GM21423 (cell line): ENCODE results near the gene ATP2A3.

Experiments
- ATAC-seq: cut with Tn5 transposase; IDR thresholded peaks from one replicate; pipeline ENCODE4 v1.9.1; 2021; ENCODE audit warnings: mild to moderate bottlenecking, moderate library complexity; ENCODE audit not compliant: unreplicated experiment

Gene ATP2A3

DNA sequence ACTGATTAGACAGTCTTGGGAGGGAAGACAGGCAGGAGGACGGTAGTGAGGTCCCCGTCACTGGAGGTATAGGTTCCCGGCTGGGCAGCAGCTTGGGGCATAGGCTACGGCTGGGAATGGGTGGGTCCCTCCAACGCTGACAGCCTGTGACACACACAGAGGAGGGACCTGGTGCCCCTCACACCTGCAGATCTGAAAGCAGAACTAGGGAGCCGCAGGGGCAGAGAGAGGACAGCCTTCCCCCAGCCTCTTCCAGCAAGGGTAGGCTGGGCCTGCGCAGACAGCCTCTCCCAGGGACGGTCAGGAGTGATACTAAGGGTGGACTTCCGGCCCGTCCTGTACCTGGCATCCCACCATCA, 49.9 kb downstream of the ATP2A3 start:
- no peak for ATAC-seq

DNA sequence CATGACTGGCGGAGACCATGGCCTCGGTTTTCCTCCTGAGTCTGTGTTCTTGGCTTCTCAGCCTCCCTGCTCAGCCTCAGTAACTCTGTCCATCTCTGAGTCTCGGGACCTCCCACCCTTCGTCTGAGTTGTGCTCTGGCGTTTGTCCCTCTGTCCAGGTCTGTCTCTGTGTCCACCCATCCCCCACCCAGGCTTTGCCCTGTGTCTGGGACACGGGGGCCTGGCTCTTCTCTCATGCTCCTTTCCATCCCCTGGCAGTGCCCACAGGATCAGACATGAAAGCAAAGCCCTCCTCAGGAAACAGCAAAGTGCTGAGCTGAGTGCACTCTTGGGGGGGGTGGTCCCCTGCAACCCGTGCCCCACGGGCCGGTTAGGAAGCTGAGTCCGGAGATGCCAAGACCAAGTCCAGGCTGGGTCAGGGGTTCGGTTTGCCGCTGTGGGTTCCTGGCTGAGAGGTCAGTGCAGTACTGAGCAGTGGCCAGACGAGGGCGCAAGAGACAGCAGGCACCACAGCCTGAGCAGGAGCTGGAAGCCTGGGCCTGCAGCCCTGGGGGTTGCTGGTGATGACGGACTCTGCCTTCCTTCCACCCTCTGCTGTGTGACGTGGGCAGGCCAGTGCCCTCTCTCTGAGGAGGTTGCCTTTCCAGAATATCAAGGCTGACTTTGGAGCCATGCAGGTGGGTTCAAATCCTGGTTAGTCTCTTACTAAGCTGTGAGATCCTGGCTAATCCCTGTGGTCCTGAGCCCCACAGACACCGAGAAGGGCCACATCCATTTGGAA, 50.5 kb downstream of the ATP2A3 start:
- ATAC-seq = peak; percentile 33

DNA sequence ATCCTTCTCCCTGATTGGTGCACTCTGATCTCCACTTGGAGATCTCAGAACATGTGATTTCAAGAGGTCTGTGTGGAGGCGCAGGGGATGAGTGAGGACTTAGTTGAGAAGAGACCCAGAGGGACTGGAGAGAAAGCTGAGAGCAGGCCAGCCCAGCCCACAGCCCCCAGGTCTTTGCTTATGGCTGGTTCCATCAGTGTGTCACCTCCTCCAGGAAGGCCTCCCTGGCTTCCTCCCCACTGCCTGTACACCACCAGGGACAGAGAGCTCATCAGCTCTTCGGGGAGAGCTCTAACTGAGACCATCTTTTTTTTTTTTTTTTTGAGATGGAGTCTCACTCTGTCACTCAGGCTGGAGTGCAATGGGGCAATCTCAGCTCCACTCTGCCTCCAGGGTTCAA, 51.4 kb downstream of the ATP2A3 start:
- no peak for ATAC-seq

DNA sequence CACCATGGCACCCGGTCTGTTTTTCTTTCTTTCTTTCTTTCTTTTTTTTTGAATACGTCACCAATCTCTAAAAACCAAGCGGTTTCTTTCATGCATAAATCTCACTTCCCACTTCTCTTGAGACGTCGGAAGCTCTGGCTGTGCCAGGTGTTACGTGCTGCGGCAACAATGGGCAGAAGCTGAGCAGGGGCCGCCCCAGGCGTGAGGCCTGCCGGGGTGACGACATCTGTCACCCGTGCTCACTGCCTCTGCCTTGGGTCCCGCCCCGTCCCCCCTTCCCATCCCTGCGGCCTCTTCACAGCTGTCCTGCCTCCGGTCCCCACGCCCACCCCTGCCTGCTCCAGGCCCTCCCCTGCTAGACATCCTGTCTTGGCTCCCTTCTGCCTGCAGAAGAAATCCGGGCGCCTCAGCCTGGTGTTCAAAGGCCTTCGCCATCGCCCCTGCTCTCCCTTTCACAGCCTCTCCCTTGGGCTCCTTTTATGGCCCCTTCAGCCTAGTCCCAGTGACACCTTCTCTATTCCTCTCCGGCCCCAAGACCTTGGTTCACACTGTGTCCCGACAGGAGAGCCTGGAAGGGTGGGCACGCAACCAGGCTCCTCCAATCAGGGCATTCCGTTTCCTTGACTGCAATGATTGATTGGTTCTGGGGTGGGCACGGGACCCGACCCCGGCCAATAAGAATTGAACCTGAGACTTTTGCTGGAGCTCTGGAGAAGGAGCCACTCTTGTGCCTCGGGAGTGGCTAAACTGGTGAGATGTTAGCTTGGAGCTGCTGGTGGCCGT, 52.8 kb downstream of the ATP2A3 start:
- ATAC-seq = peak; percentile 65

DNA sequence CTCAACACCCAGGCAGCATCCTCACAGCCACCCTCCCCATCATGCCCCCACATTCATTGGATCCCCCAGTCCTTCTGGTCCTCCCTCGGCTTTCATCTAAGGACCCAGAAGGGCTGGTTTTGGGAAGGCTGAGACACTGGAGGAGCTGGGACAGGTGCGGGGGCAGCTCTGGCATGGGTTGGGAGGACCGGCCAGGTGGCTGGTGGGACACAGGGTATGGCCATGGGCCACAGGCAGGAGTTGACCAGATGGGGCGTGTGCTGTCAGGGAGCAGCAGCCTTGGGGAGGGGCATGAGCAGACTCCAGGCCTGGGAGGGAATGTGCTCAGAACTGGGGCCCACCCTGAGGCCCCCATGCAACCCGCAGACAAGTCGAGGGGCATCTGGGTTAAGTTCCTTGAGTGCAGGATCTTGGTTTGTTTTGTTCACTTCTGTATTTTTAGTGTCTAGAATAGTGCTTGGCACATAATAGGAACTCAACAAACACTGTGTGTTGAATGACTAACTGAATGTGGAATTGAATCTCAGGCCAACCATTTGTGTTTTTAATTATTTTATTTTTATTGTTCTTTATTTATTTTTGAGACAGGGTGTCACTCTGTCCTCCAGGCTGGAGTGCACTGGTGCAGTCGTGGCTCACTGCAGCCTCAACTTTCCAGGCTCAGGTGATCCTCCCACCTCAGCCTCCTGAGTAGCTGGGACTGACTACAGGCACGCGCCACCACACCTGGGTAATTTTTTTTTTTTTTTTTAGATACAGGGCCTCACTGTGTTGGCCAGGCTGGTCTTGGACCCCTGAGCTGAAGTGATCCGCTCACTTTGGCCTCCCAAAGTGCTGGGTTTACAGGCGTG, 53.6 kb downstream of the ATP2A3 start:
- no peak for ATAC-seq

DNA sequence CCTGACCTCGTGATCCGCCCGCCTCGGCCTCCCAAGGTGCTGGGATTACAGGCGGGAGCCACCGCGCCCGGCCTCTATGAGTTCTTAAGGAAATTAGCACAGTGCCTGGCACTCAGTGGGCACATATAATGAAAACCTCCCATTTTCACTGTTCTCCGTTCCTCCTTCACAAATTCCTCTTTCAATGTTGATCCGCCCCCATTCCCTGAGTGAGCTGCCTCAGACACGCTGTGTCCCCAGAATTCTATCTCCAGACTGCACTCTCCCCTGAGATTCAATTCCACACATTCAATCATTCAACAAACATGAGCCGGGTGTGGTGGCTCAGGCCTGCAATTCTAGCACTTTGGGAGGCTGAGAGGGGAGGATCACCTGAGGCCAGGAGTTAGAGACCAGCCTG, 55.0 kb downstream of the ATP2A3 start:
- no peak for ATAC-seq

DNA sequence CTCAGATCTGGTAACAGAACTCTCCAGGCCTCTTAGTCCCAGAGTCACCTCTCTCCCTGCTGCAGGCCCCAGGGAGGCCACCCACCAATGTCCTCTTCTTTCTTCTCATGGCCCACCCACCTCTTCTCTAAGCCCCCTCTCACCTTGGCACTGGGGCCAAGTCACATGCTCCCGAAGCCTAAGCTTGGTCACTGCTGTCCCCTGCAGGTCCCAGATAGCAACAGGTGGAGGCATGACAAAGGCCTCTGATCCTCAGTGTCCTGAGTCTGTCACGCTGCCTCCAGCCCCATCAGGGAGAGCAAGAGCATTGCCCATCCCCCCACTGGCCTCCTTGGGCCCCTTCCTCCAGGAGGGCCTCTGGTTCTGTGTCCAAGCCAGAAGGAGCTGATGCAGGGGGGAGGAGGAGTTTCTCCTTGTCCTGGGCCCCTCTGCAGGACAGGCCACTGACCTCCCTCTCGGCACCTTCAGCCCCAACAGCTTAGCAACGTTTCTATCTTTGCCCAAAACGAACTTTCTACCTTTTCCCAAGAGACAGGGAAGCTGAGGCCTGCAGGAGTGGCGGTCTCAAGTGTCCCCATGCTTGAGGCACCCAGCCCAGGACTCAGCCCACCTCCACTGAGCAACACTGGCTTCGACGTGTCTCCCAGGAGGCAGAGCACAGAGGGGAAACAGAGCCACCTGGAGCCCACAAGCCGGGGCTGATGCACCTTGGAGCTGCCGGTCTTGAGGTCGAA, 56.6 kb downstream of the ATP2A3 start:
- no peak for ATAC-seq

DNA sequence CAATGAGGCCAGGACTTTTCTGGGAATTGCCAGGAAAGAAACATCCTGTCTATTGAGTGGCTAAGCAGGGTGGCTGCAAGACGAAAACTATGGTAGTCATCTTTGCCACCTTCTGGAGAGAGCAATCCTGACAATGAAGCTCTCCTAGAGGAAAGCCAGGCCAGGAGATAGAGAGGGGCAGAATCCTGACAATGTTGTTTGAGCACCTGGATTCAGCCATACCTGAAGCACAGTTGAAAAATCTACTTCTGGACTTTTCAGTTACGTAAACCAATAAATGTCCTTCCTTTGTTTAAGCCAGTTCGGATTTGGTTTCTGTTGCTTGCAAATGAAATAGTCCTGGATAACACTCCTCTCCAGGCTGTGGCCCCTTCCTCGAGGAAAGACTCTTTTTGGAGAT, 57.4 kb downstream of the ATP2A3 start:
- no peak for ATAC-seq

DNA sequence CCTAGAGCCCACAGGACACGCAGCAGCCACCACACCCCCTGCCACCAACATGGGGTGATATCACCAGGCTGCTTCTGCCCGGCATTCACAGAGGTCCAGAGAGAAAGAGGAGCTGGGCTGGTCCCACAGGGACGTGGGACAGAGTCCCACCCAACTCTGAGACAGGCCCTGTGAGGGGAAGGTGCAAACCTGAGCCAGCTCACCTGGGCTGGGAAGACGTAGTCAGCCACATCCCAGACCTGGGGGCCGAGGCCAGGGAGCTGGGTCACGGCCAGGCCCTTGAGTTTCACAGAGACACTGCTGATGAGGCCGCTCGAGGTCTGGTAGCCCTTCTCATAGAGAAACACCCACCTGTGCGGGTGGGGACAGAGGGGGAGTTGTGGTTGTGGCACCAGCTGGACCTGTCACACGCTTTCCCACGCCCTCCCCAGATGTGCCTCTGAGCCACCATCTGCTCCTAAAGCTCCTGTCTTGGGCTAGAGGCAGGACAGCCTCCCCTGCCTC, 59.2 kb downstream of the ATP2A3 start:
- peak; percentile 45 for ATAC-seq

DNA sequence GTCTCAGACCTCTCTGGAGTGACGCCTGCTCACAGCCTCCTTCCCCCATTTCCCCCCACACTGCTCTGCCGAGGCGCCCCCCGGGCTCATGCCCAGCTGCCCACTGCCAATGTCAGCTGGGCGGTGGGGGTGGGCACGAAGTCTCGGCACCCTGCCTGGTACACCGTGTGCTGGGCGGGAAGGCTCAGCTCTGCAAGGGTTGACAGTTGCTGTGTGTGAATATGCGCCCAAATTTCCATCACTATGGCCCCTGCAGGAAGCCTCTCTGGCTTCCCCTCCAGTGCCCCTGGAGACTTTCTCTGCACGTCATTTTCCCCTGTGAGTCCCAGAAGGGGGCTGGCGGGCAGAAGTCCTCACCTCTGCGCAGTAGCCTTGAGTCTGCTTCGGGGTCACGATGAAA, 59.7 kb downstream of the ATP2A3 start:
- peak; percentile 18 for ATAC-seq

DNA sequence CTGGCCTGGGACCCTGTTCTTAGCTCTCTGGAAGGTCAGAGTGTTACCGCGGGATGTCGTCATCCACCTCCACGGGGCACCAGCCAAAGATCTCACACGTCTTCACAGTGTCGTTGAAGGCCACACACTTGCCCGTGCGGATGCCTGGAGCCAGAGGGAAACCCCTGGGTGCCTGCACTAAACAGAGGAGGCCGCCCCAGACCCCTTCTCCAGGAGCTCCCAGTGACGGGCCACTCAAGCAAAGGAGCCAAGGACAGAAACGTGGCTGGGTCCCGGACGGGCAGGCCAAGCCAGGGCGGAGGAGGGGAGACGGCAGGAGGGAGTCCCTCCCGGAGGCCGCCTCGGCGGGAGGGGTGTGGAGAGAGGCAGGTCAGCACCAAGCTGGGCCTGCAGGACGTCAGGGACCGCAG, 60.4 kb downstream of the ATP2A3 start:
- ATAC-seq = no peak

DNA sequence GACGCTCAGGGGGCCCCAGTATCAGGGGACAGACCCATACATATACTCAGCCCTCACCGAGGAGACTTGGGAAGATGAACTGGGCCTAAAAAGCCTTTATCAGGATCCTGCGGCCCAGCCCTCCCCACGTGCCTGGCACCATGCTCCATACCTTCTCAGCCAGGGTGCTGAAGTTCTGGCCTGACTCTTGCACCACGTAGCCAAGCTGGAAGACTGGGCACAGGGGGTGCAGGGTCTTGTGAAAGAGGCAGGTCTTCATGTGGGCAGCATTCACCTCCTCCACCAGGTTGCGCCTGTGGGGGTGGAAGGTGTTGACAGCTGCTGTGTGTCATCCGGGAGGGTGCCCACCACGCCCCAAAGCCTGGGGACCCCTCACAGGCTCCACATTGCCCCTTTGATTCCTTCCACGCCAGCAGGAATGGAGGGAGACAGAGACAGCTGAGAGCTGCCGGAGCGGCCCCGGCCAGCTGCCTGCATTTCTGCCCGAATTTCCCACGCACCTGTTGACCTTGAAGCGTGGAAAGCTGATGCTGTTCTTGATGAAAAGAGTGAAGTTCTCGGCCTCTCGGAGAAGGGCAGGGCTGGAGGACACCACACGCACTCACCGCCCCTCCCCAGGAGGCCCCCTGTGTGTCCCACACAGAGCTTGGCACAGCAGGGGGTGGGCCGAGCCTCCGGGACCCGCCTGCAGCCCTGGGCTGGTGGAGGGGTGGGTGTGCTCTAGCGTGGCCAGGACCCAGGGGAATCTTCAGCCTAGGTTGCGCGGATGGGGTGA, 61.0 kb downstream of the ATP2A3 start:
- no peak for ATAC-seq

DNA sequence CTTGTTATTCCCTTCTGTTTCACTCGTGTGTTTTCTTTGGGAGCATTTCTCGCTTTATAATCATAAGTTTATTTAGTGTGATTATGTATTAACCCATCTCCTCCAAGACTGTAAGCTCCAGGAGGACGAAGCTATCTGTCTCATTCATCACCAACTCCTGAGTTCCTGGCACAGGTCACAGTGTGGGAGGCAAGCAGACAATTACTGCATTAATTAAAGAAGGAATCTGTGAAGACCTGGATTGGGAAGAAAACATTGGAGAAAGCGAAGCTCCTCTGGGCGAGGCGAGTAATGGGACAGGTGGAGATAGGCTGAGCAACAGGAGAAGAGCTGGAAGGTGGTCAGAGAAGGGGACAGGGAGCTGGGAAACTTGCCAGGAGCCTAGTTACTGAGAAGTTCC, 63.6 kb downstream of the ATP2A3 start:
- ATAC-seq = no peak

DNA sequence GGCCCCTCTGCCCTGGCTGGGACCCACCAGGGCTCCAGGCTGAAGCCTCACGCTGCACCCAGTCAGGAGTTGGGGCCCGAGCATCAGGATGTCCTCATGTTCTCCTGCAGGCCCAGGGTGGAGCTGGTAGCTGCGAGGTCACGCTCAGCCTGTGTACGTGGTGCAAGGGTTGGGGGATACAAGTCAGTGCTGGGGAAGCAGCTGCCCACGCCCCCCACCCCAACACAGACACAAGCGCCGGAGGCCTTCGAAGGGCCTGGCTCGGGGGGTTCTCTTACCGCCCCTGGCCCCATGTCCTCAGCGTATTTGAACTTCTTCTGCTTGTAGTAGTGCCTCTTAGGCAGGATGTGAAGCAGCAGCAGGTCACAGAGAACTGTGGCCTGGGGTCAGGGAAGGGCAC, 66.5 kb downstream of the ATP2A3 start:
- ATAC-seq = no peak

DNA sequence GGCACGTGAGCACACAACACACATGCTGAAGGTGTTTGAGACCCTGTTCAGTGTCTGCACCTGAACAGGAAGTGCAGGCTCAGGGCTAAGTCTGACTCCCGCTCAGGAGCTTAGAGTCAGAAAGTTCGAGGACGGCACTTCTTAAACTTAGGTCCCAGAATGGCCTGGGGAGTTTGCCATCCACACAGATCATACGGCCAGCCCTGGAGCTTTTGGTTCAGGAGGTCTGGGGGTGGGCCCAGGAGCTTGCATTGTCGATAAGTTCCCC, 67.3 kb downstream of the ATP2A3 start:
- no peak for ATAC-seq

DNA sequence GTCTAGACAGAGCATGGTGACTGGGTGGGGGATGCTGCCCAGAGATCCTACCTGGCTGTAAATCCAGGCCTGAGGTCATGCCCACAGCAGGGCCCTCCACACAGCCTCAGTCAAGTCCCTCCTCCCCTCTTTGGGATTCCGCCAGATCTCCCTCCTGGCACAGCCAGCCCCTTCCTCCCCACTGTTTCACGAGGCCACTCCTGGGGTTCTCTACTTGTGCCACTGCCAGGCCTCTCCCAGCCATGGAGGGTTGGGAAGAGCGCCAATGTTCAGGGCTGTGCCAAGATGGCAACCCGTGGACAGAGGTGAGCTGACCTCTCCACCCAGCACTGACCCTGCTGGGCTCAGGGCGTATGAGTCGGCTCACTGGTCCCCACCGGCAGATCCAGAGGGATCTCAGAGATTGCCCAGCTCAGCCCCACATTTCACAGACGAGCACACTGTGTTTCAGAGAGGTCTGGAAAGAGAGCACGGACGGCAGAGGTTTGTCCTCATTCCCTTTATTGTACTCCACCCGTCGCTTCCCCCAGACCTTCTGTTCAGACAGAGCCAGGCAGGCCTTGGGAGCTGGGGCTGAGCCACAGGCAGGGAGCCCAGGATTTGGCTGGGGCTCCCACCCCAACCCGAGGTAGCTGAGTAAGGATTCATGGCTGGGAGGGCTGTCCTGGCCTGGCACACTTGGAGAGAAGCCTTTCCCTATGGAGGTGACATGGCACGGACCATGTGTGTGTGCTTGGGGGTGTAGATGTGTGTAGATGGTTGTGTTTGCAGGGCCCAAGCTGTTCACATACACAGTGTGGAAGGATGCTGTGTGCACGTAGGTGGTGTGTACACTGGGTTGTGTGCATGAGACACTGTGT, 67.9 kb downstream of the ATP2A3 start:
- no peak for ATAC-seq

DNA sequence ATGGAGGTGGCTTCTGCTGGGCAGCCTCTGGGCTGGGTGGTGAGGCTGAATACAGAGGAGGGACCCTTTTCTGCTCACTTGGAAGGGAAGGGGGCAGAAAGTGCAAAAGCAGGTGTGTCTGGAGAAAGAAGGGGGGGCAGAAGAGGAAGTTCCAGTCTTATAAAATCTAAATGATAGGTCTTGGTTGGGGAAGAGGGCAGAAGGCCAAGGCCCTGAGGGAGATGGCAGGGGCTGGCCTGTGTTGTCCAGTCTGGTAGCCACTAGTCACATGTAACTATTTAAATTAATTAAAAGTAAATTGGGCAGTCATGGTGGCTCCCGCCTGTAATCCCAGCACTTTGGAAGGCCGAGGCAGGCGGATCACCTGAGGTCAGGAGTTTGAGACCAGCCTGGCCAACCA, 68.9 kb downstream of the ATP2A3 start:
- no peak for ATAC-seq

DNA sequence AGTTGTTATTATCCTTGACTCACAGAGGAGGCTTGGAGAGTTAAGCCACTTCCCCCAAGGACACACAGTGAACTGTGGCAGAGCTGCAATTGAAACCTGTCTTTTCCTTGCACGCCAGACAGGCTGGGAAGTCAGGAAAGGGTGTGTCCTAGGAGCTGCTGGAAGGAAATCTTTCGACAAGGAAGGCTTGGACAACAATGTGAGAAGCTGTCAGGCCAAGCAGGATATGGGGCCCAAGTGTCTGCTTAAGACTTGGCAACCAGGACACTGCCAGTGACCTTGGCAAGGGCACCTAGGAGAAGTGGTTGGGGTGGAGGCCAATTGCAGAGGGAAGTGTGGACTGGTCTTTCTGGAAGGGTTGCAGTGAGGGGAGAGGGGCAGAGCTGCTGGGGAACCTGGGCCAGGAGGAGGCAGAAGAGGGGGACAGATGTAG, 69.3 kb downstream of the ATP2A3 start:
- no peak for ATAC-seq

DNA sequence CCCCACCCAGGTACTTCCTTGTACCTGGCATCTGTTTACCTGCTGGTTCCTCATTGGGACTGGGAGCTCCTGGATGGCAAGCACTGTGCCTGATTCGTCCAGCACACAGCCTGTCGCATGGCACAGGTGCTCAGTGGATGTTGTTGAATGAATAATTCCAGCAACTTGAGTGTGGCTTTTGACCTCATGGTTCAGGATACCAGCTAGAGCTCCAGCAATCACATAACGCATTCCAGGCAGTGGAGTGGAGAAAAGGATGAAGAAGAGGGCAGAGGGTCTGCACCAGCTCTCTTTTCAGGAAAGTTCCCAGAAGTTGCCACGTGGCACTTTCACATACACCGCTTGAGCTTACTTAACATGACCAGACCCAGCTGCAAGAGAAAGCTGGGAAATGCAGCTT, 70.0 kb downstream of the ATP2A3 start:
- ATAC-seq = no peak
